Hematopoietic multipotent progenitor cell treated with erythropoietin and hydrocortisone succinate and interleukin-3 and kit ligand, for 8 days (in vitro differentiated cells): ENCODE data around the gene TNN.
A peak's percentile ranks its signal among the peaks of the same experiment; 100 is the strongest.

Source experiments
- DNase-seq: peaks from one replicate; pipeline ENCODE4 v3.0.0-alpha.2; 2015

TNN gene

DNA sequence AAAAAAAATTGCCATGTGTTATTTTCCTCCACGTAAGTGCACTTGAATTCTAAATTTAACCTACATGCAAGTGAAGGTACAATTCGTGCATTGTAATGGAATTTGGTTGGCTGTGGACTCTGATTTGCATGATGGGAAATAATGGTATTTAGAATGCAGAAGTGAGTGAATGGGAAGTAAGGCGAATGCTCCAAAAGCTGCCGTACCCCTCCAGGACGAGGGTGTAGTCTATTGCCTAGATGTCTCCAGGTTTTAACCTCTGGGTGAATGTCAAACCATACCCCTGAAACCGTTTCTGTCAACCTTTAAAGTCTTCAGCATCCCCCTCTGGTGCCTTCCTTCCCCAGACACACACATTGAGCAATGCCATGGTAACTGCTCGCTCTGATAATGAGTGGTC lies 80.4 kb downstream of the TNN start:
- no peak for DNase-seq

DNA sequence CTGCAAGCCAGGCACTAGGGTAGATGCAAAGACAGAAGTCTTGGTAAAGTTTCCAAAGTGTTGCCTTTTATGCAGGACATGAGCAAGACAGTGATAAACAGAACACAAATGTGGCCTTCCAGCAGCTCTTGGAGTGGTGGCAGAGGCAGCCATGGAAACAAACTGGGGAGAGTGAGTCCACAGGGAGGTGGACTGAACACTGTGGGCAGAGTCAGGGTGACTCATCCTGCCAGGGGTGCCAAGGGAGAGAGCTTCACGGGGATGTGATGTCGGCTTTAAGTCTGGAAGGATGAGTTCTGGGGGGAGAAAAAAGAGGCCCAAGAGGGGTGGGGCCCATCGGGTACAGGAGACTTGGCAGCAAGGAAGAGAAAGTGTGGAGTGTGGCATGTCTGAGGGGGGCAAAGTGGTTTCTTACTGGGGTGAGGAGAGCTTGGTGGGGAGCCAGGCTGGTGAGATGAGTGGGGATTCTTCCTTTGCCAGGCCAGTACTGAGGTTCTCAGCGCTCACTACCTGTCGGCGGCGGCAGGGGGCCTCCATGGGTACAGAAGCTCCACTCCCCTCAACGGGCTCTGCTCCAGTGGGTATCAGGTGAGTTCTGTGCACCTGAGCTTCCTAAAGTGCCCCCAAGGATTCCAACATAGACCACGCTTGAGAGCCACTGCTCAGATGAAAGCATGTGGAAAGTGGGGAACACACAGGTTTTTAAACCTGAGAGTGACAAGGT lies 83.1 kb downstream of the TNN start:
- DNase-seq, result no peak

DNA sequence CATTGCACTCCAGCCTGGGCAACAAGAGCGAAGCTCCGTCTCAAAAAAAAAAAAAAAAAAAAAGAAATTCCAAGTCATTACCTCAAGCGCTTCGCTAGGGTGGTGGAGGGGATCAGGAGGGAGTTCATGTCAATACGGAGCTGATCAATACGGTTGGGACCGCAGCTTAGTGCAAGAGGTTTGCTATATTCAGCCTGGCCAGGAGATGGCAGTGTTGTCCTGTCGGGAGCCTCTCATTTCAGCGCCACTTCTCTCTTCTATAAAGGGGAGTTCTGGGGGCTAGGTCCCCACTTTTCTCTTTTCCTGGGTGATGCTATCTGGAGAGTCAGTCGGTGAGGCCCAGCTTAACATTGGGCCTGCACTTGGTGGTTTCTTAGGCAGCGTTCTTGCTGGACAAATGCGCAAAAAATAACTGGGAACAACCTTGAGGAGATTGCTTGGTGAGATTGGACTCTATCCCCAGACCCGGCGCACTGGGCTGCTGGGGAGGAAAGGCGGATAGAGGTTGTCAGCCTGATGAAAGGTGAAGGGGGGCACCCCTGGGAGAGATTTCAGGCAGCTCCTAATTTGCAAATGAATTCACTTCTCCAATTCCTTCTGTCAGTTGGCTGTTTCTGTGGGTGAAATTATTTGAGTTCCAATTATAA lies 84.5 kb downstream of the TNN start:
- DNase-seq, result peak; percentile 53

DNA sequence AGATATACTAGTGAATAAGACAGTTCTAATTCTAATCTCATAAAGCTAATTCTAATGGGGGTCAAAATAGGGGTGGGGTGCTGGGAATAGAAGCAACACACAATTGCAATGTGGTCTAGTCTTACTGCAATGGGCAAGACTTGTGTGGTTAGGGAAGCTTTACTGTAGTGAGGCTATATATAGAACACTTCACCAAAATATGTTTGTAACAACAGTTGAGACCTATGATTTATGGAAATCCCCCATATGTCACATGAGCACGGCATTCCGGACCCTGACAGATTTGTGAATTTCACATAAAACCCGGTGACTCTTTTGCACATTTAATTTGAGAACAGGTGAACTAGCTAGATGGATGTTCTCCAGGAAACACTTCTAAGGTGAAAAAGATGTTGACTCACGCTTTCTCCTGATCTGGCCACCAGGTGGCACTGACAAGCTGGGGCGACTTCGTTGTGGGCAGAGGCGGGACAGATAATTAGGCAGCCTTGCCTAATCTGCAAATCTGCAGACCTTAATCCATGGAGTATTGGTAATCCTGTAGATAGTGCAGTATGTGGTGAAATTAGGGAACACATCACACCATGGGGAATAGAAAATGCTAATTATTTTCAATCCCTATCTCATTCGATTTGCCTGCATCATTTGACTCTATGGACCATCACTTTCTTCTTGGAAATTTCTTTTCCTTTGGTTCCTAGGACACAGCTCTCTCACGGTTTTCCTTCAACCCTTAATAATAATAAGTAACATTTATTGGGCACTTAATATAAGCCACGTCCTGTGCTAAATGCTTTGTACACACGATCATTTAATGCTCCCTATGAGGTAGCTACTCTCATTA lies 87.2 kb downstream of the TNN start:
- DNase-seq, result peak; percentile 74

DNA sequence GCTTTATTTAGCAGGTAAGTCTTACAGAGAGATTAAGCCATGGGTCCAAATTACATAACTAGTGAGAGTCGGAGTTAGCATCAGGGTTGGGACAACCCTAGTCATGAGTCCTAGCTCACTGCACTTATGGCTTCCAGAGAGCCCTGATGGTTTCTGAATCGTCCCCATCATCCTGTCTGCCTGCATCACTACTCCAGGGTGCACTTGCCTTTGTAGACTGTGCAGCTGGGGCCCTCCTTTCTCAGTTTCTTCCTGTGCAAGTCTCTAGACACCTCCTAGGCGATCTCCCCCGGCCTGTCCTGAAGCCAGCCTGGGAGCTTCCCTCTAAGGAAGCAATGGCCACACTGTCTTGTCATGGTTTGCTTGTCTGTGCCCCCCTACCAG lies 87.8 kb downstream of the TNN start:
- DNase-seq, result no peak

DNA sequence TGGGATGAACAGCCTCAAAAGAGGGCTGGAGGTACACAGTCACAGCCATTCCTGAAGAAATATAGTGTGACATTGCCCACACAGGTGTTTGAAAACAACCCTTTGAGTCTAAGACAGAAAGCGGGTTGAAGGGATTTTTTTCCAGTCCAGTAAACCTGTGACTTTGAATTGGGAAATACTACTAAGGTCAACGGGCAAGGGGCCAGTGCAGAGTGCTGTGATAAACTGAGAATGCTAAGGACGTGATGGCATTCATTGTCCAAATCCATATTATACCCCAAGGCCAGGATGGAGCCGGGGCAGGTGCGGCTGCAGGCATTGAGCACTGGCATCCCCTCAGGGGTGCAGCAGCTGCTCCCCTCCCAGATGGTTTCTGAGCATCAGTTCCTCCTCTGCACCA lies 88.3 kb downstream of the TNN start:
- DNase-seq, result no peak

DNA sequence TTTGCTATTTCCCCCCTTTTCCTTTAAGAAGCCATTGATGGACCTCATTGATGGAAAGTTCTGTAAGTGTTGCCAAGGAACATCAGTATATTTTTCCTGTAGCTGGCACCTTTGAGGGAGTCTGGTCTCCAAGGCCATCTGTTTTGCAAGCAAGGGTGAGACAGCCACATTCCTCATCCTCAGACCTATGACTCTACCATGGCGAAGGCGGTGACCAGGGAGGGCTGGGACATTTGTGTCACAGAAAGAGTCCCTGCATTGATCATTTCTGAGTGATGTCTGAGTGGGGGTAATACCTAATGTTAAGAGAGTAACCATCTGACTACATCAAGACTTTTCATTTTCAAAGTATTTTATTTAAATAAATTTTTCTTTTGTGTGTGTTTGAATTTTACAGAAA lies 89.6 kb downstream of the TNN start:
- no peak for DNase-seq

DNA sequence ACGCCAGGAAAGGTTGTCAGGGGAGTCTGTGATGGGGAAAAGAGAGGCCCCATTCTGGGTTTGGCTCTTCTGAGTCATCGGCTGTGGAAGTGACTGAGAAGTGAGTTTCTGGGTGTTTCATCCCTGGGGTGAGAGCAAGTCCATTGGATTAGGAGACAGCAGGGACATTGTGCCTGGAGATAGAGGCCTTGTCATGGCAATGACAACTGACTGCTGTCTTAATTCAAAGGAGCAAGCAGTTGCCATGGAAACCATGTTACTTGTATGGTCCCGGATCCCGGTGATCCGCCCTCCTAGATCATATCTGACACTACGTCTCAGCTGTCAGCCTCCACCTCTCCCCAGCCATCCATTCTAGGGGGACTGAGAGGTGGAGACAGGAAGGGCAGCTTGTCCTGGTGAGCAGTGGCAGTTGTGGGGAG lies 90.5 kb downstream of the TNN start:
- DNase-seq, result no peak

DNA sequence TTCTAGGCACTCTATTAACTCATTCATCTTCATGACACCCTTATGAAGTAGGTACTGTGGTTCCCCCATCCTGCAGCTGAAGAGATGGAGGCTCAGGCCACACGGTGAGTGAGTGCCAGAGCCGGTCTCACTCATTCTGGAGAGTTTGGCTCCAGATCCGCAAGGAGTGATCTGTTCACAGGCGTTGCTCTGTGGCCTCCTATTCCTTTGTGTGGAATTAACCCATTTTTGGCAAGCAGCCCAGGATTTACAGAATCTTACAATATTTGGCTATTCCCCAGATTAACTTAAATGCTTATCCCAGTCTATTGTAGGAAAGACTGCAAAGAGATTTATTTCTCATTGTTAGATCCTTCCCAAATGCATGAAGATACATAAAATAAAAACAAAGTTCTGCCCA lies 95.3 kb downstream of the TNN start:
- DNase-seq, result no peak

DNA sequence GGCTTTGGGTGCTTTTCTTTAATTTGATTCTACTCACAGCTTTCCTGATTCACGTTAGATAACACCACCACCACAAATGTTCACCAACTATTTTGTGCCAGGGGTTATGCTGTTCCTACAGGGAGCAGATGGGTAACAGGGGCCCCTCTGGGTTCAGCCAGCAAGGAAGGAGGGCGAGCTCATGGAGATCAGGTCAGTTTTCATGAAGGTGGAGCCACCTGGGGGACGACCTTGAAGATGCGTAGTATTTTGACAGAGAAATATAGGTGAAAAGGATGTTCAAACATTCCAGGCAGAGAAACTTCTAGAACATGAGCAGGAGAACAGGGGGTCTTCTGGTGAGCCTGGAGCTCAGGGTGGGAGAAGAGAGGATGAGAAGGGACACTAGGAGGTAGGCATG lies 96.1 kb downstream of the TNN start:
- no peak for DNase-seq

DNA sequence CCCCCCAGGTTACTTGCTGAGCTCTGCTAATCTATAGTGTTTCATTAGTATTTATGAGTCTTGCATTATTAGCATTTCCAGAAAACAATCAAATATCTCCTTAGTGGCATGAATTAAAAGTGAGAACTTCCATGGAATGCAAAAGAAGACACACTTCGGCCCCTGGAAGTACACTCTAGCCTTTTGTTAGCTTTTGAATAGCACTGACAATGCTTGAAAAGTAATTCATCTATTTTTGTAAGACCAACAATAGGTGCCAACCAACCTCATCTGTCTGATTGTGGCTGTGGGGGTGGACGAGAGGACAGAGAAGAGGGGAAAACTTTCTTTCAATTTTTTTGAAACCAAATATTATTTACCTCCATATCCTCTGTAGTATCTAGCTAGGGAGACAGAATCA lies 97.1 kb downstream of the TNN start:
- no peak for DNase-seq

DNA sequence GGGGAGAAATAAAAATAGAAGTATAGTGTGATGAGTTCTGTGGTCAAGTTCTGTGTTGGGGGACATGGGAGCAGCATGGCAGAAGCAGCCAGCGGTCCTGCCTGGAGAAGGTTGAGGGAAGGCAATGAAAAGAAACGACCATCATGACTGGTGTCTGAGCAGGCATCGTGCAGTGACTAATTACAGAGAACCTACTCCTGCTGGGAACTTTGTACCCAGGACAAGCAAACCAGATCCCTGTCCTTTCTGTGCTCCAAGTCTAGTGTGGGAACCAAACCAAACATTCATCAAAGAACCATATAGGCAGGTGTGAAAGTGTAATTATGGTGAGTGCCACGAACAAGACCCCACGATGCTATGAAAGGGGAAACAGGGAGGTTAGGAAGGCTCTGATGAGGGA lies 99.1 kb downstream of the TNN start:
- no peak for DNase-seq

DNA sequence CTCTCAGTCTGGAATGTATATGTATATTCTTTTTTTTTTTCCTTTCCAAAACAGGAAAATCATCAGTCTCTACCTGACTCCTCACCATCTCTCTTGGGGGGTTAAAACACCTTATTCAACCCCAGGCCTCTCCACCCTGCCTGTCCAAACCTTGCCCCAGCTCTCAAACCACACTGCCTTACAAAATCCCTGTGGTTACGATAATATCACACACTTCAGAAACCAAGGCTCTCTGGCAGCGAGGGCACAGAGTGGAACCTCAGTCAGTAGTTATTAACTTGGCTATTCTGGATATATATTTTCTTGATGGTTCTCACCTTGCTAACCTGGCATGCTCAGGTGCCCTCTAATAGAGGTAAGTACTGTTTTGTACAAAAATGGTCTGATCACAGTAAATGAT lies 100.2 kb downstream of the TNN start:
- no peak for DNase-seq

DNA sequence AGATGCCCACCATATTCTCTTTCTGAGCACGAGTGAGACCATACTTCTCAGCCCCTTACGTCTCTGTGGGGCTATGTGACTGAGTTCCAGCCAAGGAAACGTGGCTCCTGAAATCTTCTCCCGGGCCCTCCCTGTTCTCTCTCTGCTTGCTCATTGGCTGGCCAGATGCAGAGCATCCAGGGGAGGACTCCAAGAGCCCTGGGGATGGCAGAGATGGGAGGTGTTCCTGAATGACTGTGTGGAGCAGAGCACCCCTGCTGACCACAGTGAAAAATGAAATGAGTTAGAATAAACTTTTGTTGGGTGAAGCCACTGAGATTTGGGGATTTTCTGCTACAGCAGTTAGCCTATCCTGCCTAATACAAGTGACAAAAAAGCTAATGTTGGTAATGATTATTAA lies 101.1 kb downstream of the TNN start:
- no peak for DNase-seq

DNA sequence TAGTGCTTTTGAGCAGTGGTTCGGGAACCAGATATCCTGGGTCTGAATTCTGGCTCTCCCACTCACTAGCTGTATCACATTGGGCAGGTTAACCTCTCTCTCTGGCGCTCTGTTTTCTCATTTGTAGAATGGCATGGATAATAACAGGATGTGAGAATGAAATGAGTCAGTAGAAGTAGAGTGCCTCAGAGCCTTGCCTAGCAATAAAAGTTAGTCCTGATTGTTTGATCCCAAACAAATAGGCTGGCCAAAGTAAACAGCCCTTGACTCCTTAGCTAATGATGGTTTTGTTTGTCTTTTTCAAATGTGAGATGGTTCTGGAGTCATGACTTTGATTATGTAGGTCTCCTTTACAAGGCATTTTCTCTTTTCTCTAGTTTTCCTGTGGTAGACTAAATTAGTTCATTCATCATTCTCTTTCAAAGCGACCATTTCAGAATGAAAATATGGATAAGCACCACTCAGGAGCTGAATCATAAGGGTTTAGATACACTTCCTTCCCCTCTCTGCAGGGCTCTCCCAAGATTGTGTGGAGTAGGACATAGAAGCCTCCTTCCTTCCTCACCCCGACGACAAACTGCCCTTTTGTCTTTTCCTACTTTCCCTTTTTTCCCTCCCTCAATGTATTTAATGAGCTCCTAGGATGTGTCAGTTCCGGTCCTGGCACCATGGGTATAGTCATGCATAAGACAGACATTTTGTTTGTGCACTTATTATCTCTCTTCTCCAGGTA lies 101.8 kb downstream of the TNN start:
- DNase-seq, result no peak

DNA sequence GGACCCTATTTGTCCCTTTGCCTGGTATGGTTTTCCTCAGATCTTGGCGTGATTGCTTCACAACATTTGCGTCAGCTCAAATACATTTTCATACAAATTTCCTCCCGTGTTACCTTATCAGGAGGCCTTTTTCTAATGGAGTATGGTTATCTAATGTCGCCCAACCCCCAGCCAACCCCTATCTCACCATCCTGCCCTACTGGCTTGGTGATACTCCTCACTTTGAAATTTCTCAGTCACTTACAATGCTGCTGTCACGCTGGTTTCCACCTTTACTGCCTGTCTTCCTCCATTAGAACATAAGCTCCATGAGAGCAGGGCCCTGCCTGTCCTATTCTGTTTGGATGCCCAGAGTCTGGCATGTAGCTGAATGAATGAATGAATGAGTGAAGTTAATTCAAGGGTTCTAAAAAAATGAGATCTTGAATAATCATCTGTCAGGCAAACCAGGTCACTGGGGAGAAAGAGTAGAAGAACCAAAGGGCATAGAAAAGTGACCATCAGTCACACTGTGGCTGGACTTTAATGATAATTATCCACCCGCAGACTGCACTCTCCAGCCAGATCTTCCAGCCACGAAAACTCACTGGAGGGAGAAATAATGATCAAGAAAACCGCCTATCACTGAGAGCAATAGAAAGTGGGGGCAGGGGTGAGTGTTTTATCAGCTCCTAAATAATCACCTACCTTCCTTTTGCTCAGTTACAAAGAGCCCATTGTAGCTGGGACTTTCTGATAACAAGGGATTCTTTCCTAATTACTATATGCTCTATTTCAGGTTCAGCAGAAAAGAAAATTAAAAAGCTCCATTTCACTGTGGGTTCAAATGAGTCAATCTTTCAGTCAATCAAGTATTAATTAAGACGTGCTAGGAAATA lies 103.6 kb downstream of the TNN start:
- peak; percentile 79 for DNase-seq

DNA sequence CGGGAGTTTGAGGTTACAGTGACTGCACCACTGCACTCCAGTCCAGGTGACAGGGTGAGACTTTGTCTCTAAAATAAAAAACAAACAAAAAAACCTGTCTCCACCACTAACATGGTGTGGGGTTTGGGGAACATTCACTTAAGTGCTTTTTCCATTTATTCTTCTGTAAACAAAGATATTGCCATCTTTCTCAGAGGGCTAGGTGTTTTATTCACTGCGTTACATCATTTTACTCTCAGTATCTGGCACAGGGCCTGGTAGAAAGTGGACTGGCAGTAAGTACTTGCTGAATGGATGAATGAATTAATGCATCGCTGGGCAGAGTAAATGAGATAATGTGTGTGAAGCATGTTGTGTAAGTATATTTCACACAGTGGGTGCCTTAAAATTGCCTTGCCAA lies 104.9 kb downstream of the TNN start:
- no peak for DNase-seq

DNA sequence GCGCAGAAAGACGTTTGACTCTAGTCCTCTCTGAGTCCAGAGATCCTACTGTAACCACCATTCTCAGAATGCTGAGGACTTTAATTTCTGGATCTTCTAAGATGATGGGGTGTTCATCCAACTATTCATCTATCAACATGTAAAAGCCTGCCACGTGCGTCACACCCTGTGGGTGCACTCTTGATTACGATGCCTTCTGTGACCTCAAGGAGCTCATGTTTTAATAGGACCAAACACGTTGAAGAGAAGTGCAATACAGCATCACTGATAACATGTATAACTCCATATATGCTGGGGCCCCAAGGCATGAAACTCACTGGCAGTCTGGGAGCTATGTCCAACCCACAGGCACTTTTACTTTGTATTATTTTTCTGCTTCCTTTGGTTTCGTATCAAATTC lies 105.9 kb downstream of the TNN start:
- DNase-seq, result peak; percentile 75

DNA sequence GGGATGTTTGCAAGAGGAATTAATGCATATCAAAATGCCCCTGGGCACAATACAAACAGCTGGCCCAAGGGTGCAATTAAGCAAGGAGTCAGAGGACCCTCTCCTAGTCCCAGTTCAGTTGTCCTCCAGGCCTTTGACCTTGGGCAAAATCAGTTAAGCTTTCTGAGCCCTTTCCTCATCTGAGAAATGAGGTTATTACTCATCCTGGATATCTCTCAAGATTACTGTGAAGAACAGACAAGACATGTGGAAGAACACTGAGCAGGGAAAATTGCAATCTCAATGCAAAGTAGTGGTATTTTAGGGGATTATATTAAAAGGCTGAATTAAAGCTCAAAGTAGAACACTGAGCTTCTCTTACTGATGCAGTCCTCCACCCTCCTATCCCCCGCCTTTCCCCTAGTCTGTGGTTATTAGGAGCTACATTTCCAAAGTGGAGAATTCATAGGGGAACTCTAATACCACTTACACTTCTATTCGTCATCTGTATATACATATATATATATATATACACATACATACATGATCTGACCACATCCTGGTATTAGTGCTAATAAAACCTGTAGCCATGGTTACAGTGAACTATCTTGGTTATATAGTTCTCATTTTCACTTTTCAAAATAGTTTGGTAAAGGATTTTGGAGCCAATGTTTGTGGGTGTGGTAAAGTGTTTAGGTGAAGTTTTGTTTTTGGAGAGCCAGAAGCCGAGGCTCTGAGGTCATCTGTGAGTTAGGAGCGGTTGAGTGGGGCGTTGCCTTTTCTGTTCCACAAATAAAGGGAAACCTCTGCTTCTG lies 106.9 kb downstream of the TNN start:
- no peak for DNase-seq

DNA sequence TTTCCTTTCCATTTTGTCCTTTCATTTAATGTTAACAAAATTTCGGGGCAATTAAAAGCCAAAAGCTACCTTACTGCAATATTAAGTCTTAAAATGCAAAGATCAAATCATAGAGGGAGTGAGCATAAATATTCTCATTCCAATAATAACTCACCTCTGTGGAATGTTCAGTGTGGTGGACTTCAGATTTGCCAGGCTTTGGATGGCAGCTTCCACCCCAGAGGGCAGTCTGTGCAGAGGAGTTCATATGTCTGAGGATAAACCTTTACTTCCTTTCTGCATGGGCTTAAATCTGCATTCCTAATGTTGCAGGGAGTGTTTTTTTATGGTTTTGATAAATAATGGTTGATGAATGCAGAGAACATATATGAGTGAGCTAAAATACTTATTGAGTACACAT lies 108.6 kb downstream of the TNN start:
- no peak for DNase-seq

DNA sequence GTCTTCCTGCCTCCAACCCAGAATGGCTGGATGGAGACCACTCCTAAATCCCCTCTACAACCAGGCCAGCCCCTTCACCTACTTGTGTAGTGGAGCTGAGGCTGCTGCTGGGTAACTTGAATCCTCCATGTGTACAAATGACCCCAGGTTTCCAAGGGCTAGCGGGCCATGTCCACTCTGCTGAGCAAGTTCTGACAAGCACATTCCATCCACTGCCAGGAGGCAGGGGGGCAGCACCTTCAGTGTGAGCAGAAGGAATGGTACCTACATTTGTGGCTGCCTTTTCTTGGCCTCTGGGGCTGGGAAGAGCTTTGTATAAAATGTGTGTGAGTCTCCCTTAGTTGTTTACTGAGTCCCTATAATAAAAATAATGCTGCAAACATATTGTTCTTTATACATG lies 110.4 kb downstream of the TNN start:
- DNase-seq, result no peak

DNA sequence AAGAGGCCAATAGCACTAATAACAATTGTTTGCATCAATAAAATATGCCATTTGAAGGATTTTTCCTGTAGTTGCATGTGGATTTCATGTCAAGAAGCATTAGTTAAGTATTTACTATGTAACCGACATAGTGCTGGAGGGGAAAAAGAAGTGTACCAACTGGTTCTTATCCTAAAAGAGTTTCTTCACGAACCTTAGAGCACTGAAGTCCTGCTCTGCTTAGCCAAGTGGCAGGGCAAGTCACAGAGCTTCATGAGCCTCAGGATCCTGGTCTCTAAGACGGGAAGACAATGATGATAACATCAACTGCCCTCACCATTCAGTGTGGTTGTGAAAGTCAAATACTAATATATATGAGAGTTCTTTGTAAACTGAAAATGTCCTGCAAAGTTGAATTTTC lies 110.8 kb downstream of the TNN start:
- DNase-seq, result no peak
